Lower lobe of right lung (tissue), 2 donors: Measurements from ENCODE around the gene EXOC4. TPM values are rescaled to one million over a fixed set of nuclear protein-coding genes. Genes with fewer than 3 reads are reported as not detected.

Experiments used
- ATAC-seq, 2 donors: fragments of 200-7000 bp; cut with Tn5 transposase; one replicate each; pipeline ENCODE4 v1.9.1; 2020 to 2022; ENCODE audit warnings: mild to moderate bottlenecking in 2 of 2, moderate library complexity in 2 of 2
- DNase-seq: peaks from one replicate; pipeline ENCODE4 v3.0.0-alpha.2; 2020
- H3K27ac ChIP-seq: fragments of 200-600 bp; one replicate; pipeline ENCODE4 v1.8.0; 2022
- H3K27me3 ChIP-seq: fragments of 200-600 bp; one replicate; pipeline ENCODE4 v1.8.0; 2022; ENCODE audit warnings: low read depth
- H3K36me3 ChIP-seq: fragments of 200-600 bp; one replicate; pipeline ENCODE4 v1.8.0; 2022; ENCODE audit warnings: mild to moderate bottlenecking
- H3K4me1 ChIP-seq: fragments of 200-600 bp; one replicate; pipeline ENCODE4 v1.8.0; 2022
- H3K4me3 ChIP-seq: fragments of 200-600 bp; one replicate; pipeline ENCODE4 v1.8.0; 2022; ENCODE audit warnings: mild to moderate bottlenecking
- H3K9me3 ChIP-seq: fragments of 200-600 bp; one replicate; pipeline ENCODE4 v1.8.0; 2022
- CTCF ChIP-seq: fragments of 200-600 bp; IDR thresholded peaks from one replicate; pipeline ENCODE4 v1.8.0; 2022; ENCODE audit warnings: antibody characterized with exemption, mild to moderate bottlenecking
- intact Hi-C: fragments of 100-400 bp; cut with DNase I; formaldehyde crosslinking; loops from one replicate; pipeline ENCODE4 v1.11.0; 2022
- total RNA-seq: library from RNA; stranded (reverse); fragmentation: NEBNext Ultra II Directional; extraction: Animal tissue kit (Norgen Biotek cat#: 25700); gene quantifications from one replicate; pipeline ENCODE4 v1.2.1, GENCODE V29; 2021
- donor health status: DM: no; HTN: yes; CAD: no; lungs with severe emphysema.

Gene EXOC4
- total RNA-seq, 1 donor from 2014 or later = 80.2 TPM

GRCh38 chr7:133303372-133303771 is 50.5 kb downstream of the EXOC4 start:
- H3K9me3 ChIP-seq = no peaks in the 10 kb centered on the region
- intact Hi-C loops = no loop called here
- H3K4me1 ChIP-seq = peaks cover 3% of the 10 kb centered on the region
- H3K4me3 ChIP-seq = no peak overlapping the region
- H3K27ac ChIP-seq = no peak overlapping the region
- no peak for ATAC-seq
- no peak for TF ChIP-seq CTCF
- DNase-seq = no peak
- H3K27me3 ChIP-seq = no peaks in the 10 kb centered on the region
- peaks cover 34% of the 10 kb centered on the region for H3K36me3 ChIP-seq

GRCh38 chr7:133303931-133304330 is 51.1 kb downstream of the EXOC4 start:
- Histone ChIP-seq H3K27me3 (no peaks in the 10 kb centered on the region), H3K36me3 (peaks cover 40% of the 10 kb centered on the region), H3K9me3 (no peaks in the 10 kb centered on the region), H3K4me3 (no peak overlapping the region), H3K27ac (no peak overlapping the region), H3K4me1 (peaks cover 3% of the 10 kb centered on the region)
- intact Hi-C loops = no loop called here
- TF ChIP-seq CTCF = no peak
- no peak for DNase-seq
- ATAC-seq = no peak

GRCh38 chr7:133309333-133309732 is 56.5 kb downstream of the EXOC4 start:
- DNase-seq (no peak), ATAC-seq (no peak)
- Histone ChIP-seq H3K27ac (no peak overlapping the region), H3K36me3 (peaks cover 43% of the 10 kb centered on the region), H3K27me3 (no peaks in the 10 kb centered on the region), H3K4me3 (no peak overlapping the region), H3K9me3 (no peaks in the 10 kb centered on the region), H3K4me1 (no peaks in the 10 kb centered on the region)
- intact Hi-C loops = no loop called here
- no peak for TF ChIP-seq CTCF

- TF ChIP-seq CTCF = no peak
- Histone ChIP-seq H3K27ac (no peak overlapping the region), H3K9me3 (no peaks in the 10 kb centered on the region), H3K4me3 (no peak overlapping the region), H3K4me1 (no peaks in the 10 kb centered on the region), H3K36me3 (peaks cover 40% of the 10 kb centered on the region), H3K27me3 (no peaks in the 10 kb centered on the region)
- DNase-seq (no peak), ATAC-seq (no peak)
- intact Hi-C loops = no loop called here
Observed at GRCh38 chr7:133310232-133310862, 57.5 kb downstream of the EXOC4 start.

- H3K4me3 ChIP-seq = no peak overlapping the region
- no peak for TF ChIP-seq CTCF
- intact Hi-C loops = no loop called here
Observed at GRCh38 chr7:133313575-133313974, 60.7 kb downstream of the EXOC4 start.

More at GRCh38 chr7:133313575-133313974, 60.7 kb downstream of the EXOC4 start:
- peaks cover 19% of the 10 kb centered on the region for H3K36me3 ChIP-seq
- ATAC-seq (no peak), DNase-seq (no peak)
- H3K4me1 ChIP-seq = no peaks in the 10 kb centered on the region
- no peak overlapping the region for H3K27ac ChIP-seq
- H3K9me3 ChIP-seq = no peaks in the 10 kb centered on the region
- H3K27me3 ChIP-seq = no peaks in the 10 kb centered on the region
